ENCODE measurements around the gene RNF148. TPM values are rescaled to one million over a fixed set of nuclear protein-coding genes. Genes with fewer than 3 reads are reported as not detected.
"Not testable (repeated sequence)": the region's sequence is repeated elsewhere in the genome, so short reads cannot be mapped to it uniquely, and the experiment has no call there.

Gene RNF148
- total RNA-seq, 6 experiments from 2014 or later: 0.25 to 0.68 (median 0.33) TPM

DNA sequence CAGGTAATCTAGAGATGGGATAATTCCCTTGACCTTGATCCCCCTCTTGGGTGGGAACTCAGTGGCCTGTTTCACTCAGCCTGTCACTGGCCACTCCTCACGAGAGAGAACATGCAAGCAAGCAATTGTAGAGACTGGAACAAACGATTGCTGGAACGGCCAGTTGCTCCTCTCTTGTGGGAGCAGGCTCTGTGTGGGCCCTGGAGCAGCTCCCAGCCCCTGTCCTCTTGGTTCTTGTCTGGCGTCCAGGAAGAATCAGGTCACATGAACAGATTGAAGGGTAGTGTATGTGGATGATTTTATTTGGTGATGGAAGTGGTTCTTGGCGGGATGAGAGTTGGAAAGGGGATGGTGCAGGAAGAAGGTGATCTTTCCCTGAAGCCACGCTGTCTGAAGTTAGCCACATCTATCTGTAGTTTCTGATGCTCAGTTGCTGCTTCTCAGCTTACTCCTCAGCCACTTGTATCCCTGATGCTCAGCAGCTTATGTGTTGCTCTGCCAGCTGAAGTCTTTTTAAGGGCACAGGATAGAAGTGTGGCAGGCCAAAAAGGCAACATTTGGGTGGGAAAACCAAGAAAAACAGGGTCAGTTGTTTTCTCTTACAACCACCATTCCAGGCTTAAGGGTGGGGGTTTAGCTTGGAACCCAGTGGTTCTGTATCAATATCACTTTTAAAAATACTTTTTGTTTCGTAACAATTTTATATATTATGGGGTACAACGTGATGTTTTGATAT is 19.7 kb downstream of the RNF148 start:
- intact Hi-C loops (cut with DNase I): no loop called here
- TF ChIP-seq CTCF (IDR thresholded peaks at IDR 0.05) (no peak), POLR2A (IDR thresholded peaks at IDR 0.05) (no peak)
- ATAC-seq (no peak), DNase-seq (no peak)
- H3K27me3 ChIP-seq: no peaks in the 10 kb centered on the region
- H3K4me1 ChIP-seq: peaks cover 0 to 7% (median 0%) of the 10 kb centered on the region in 4 donors
- H3K4me3 ChIP-seq: no peak overlapping the region
- H3K27ac ChIP-seq: no peak overlapping the region
- WGBS (ENCODE audit: insufficient coverage, low coverage, low lambda C conversion rate, missing lambda C conversion rate): 80% methylated on average over 7 of the region's 8 CpGs
- no peaks in the 10 kb centered on the region for H3K9me3 ChIP-seq
- no peaks in the 10 kb centered on the region for H3K36me3 ChIP-seq

DNA sequence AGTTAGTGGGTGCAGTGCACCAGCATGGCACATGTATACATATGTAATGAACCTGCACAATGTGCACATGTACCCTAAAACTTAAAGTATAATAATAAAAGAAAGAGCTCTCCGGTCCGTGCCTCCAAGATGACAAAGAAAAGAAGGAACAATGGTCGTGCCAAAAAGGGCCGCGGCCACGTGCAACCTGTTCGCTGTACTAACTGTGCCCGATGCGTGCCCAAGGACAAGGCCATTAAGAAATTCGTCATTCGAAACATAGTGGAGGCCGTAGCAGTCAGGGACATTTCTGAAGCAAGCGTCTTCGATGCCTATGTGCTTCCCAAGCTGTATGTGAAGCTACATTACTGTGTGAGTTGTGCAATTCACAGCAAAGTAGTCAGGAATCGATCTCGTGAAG is 21.5 kb downstream of the RNF148 start:
- H3K9me3 ChIP-seq; H3K27me3 ChIP-seq; intact Hi-C loops (cut with DNase I); H3K27ac ChIP-seq; DNase-seq; H3K36me3 ChIP-seq; ATAC-seq; H3K4me3 ChIP-seq; H3K4me1 ChIP-seq: not testable (repeated sequence)
- WGBS (ENCODE audit: insufficient coverage, low coverage, low lambda C conversion rate, missing lambda C conversion rate): 95% methylated on average over 8 of the region's 16 CpGs

- intact Hi-C loops (cut with DNase I): no loop called here
- ATAC-seq: no peak
- H3K4me3 ChIP-seq: no peak overlapping the region
- TF ChIP-seq POLR2A (IDR thresholded peaks at IDR 0.05): no peak
- no peak for TF ChIP-seq CTCF (IDR thresholded peaks at IDR 0.05)
- WGBS (ENCODE audit: insufficient coverage, low coverage, low lambda C conversion rate, missing lambda C conversion rate): 30% methylated on average over 1 of the region's 1 CpG
- H3K27me3 ChIP-seq: no peaks in the 10 kb centered on the region
- no peak overlapping the region for H3K27ac ChIP-seq
- no peaks in the 10 kb centered on the region for H3K36me3 ChIP-seq
- no peaks in the 10 kb centered on the region for H3K9me3 ChIP-seq
- peaks cover 0 to 3% (median 0%) of the 10 kb centered on the region in 4 donors for H3K4me1 ChIP-seq
- DNase-seq: no peak
Observed at GRCh38 chr7:122679813-122680212, 22.9 kb downstream of the RNF148 start.

- intact Hi-C loops (cut with DNase I); H3K4me3 ChIP-seq; H3K36me3 ChIP-seq; DNase-seq; H3K27ac ChIP-seq; ATAC-seq; H3K4me1 ChIP-seq; H3K9me3 ChIP-seq; H3K27me3 ChIP-seq: not testable (repeated sequence)
- WGBS (ENCODE audit: insufficient coverage, low coverage, low lambda C conversion rate, missing lambda C conversion rate): 56% methylated on average over 8 of the region's 9 CpGs
Observed at GRCh38 chr7:122679269-122679709, 23.4 kb downstream of the RNF148 start.

- TF ChIP-seq POLR2A (IDR thresholded peaks at IDR 0.05) (no peak), CTCF (IDR thresholded peaks at IDR 0.05) (no peak)
Observed at GRCh38 chr7:122677149-122677548, 25.6 kb downstream of the RNF148 start.

More at GRCh38 chr7:122677149-122677548, 25.6 kb downstream of the RNF148 start:
- H3K27ac ChIP-seq: no peak overlapping the region
- no peak overlapping the region for H3K4me3 ChIP-seq
- H3K27me3 ChIP-seq: no peaks in the 10 kb centered on the region
- H3K36me3 ChIP-seq: no peaks in the 10 kb centered on the region
- ATAC-seq (no peak), DNase-seq (no peak)
- H3K9me3 ChIP-seq: no peaks in the 10 kb centered on the region
- intact Hi-C loops (cut with DNase I): no loop called here
- 57% methylated on average over 1 of the region's 1 CpG for WGBS (ENCODE audit: insufficient coverage, low coverage, low lambda C conversion rate, missing lambda C conversion rate)
- no peaks in the 10 kb centered on the region for H3K4me1 ChIP-seq

Measured in right lobe of liver (tissue), 6 donors.